A204.1 (cell line): ENCODE data around the gene SPINK4.

ENCODE experiments used
- FAIRE-seq: peaks from 2 replicates; lab custom pipeline; 2012; peaks lifted over from hg19 to GRCh38; lab: Jason Lieb, UNC

Gene SPINK4

DNA sequence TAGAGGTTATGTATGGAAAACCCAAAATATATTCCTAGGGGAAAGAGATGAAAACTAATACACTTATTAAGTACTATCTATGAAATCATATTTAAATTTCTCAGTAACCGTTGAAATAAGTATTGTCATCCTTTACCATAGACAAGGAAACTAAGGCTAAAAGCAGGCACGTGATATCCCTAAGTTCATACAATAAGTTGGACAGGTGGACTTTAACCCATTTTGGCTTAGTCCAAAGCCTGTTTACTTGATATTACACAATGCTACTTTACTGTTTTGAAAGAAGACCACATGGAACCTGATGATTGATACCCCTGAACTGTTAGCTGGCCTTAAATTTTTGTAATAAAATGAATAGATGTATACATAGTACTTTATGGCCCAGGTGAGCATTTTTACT is 53.8 kb downstream of the SPINK4 start:
- no peak for FAIRE-seq

DNA sequence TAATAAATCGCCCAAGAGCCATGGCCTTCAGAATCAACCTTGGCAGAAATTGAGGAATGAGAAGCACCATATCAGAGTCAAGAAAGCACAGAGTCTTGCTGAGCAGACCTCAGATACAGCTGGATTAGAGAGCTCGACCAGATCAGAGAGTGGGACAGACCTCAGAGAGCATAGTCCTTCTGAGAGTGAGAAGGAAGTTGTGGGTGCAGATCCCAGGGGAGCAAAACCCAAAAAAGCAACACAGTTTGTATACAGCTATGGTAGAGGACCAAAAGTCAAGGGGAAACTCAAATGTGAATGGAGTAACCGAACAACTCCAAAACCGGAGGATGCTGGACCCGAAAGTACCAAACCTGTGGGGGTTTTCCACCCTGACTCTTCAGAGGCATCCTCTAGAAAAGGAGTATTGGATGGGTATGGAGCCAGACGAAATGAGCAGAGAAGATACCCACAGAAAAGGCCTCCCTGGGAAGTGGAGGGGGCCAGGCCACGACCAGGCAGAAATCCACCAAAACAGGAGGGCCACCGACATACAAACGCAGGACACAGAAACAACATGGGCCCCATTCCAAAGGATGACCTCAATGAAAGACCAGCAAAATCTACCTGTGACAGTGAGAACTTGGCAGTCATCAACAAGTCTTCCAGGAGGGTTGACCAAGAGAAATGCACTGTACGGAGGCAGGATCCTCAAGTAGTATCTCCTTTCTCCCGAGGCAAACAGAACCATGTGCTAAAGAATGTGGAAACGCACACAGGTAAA is 54.9 kb downstream of the SPINK4 start:
- no peak for FAIRE-seq

DNA sequence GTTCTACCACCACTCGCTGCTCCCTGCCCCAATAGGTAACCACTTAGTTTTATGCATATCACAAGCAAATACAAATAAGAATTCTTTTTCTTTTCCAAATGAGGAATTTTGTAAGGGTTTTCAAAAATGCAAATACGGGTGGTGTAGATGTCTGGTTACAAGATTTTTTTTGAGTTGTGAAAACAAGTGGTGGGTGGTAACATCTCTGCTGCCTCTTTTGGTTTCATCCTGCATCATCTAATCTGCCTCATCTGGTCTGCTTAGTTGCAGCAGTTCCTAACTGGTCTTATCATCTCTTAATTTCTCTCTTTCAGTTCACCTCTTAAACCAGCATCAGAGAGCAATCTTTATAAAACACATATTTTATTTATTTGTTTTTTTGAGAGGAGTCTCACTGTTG is 55.6 kb downstream of the SPINK4 start:
- FAIRE-seq: no peak

DNA sequence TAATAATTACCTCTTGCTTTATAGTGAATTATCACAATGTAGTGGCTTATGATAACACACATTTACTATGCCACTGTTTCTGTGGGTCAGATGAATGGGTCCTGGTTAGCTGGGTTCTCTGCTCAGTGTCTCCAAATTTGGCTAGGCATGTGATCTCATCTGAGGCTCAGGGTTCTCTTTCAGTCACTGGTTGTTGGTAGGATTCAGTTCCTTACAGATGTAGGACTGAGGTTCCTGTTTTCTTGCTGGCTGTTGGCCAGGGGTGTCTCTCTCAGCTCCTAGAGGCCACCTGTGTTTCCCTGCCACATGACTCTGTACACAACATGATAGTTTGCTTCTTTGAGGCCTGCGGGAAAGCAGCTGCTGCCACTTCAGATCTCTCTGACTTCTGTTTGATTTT is 57.5 kb downstream of the SPINK4 start:
- no peak for FAIRE-seq
